DND-41 (cell line): Measurements from ENCODE around the gene MAGEC2.

Experiments
- CTCF ChIP-seq: IDR thresholded peaks from 2 replicates; pipeline ENCODE4 v1.5.1; 2012; ENCODE audit warnings: borderline replicate concordance, low read length, moderate library complexity, mild to moderate bottlenecking; ENCODE audit not compliant: poor library complexity, severe bottlenecking; ENCODE audit errors: extremely low read depth
- EZH2 ChIP-seq: IDR thresholded peaks from 3 replicates; pipeline ENCODE4 v1.6.1; 2012; ENCODE audit warnings: borderline replicate concordance, low read depth, mild to moderate bottlenecking, moderate library complexity, low read length, inconsistent platforms; ENCODE audit not compliant: severe bottlenecking

GRCh38 chrX:142250502-142250901 is 45.4 kb upstream of the MAGEC2 start:
- TF ChIP-seq CTCF (no peak), EZH2 (no peak)
